ENCODE data around the gene MICA. TPM values are rescaled to one million over a fixed set of nuclear protein-coding genes. Genes with fewer than 3 reads are reported as not detected.
"Not testable (repeated sequence)": the region's sequence is repeated elsewhere in the genome, so short reads cannot be mapped to it uniquely, and the experiment has no call there.

MICA gene
- polyA plus RNA-seq, 3 donors = 5.6 to 16.5 (median 6.9) TPM

DNA sequence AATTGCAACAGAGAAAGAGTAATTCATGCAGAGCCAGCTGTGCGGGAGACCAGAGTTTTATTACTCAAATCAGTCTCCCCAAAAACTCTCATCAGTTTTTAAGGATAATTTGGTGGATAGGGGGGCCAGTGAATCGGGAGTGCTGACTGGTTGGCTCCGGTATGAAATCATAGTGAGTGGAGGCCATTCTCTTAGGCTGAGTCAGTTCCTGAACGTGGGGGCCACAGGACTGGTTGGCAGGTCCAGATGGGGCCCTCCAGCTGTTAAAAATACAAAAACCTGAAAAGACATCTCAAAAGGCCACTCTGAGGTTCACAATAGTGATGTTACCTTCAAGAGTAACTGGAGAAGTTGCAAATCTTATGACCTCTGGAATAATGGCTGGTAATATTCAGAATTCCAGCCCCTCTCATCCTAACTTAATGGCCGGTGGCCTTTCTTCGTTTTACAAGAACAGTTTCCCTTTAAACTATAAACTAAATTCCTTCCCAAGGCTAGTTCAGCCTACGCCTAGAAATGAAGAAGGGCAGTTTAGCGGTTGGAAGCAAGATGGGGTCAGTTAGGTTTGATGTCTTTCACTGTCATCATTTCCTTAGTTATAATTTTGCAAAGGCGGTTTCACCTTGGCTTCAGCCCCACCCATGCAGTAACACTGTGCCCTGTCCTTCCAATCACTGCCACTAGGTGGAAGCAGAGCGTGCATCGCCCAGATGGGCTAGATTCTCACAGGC, 6.8 kb upstream of the MICA start:
- no peaks in the 10 kb centered on the region for H3K9me3 Mint-ChIP-seq
- intact Hi-C loops (cut with micrococcal nuclease) = loop anchor here in 1 of 2 donors (2.0 kb wide), 1 partner anchor 44 kb away; no protein-coding TSS in a partner anchor
- H3K9me3 ChIP-seq (replicated peaks in 1 of 2; ENCODE audit: control insufficient read depth in 1 of 2, insufficient read depth in 1 of 2, low read length in 2 of 2) = no peaks in the 10 kb centered on the region
- peak overlapping the region in 3 of 7 donors; percentile 46 to 59 (median 52) for H3K27ac Mint-ChIP-seq
- peaks cover 33% of the 10 kb centered on the region for H3K4me1 Mint-ChIP-seq
- no peak overlapping the region for H3K27ac ChIP-seq (ENCODE audit: low read depth in 1 of 2, low read length in 2 of 2)
- peaks cover 0 to 3% (median 2%) of the 10 kb centered on the region in 3 donors for H3K27me3 Mint-ChIP-seq (ENCODE audit: low read depth in 3 of 3)
- H3K36me3 ChIP-seq (replicated peaks in 1 of 2; ENCODE audit: control insufficient read depth in 1 of 2, insufficient read depth in 2 of 2, low read length in 2 of 2) = peaks cover 13 to 17% of the 10 kb centered on the region in 2 donors
- peak; percentile 57 to 76 (median 68) for DNase-seq
- TF ChIP-seq CTCF (IDR thresholded peaks at IDR 0.05) = peak; percentile 89
- WGBS (ENCODE audit: insufficient coverage) = 0% methylated on average over 2 of the region's 11 CpGs
- no peak overlapping the region for H2AFZ ChIP-seq (ENCODE audit: insufficient read depth, low read depth, low read length, poor library complexity, severe bottlenecking)
- H3K36me3 Mint-ChIP-seq = peaks cover 18 to 28% of the 10 kb centered on the region in 2 donors
- H4K20me1 ChIP-seq (ENCODE audit: insufficient read depth, low read length) = no peaks in the 10 kb centered on the region
- H3K79me2 ChIP-seq (ENCODE audit: insufficient read depth, low read length) = peaks cover 42% of the 10 kb centered on the region
- H3K4me1 ChIP-seq (ENCODE audit: control insufficient read depth in 1 of 2, insufficient read depth in 2 of 2, low read length in 2 of 2) = peaks cover 20 to 30% of the 10 kb centered on the region in 2 donors
- H3K4me3 ChIP-seq (replicated peaks in 1 of 3; ENCODE audit: low read depth in 2 of 3, low read length in 3 of 3) = no peak overlapping the region
- no peak overlapping the region for H3K9ac ChIP-seq (ENCODE audit: insufficient read depth, low read length, poor library complexity, severe bottlenecking)
- H3K4me3 Mint-ChIP-seq = no peak overlapping the region
- H3K27me3 ChIP-seq (ENCODE audit: control insufficient read depth in 2 of 2, insufficient read depth in 2 of 2, low read length in 2 of 2) = no peaks in the 10 kb centered on the region
- no peak overlapping the region for H3K4me2 ChIP-seq (replicated peaks; ENCODE audit: extremely low read depth, low read length, poor library complexity, severe bottlenecking)

- not testable (repeated sequence) for DNase-seq; H3K4me3 ChIP-seq (replicated peaks in 1 of 3; ENCODE audit: low read depth in 2 of 3, low read length in 3 of 3); H4K20me1 ChIP-seq (ENCODE audit: insufficient read depth, low read length); H3K27ac Mint-ChIP-seq; H2AFZ ChIP-seq (ENCODE audit: insufficient read depth, low read depth, low read length, poor library complexity, severe bottlenecking); H3K27ac ChIP-seq (ENCODE audit: low read depth in 1 of 2, low read length in 2 of 2); H3K9me3 Mint-ChIP-seq; H3K27me3 Mint-ChIP-seq (ENCODE audit: low read depth in 3 of 3); H3K27me3 ChIP-seq (ENCODE audit: control insufficient read depth in 2 of 2, insufficient read depth in 2 of 2, low read length in 2 of 2); H3K4me3 Mint-ChIP-seq; H3K9ac ChIP-seq (ENCODE audit: insufficient read depth, low read length, poor library complexity, severe bottlenecking); H3K9me3 ChIP-seq (replicated peaks in 1 of 2; ENCODE audit: control insufficient read depth in 1 of 2, insufficient read depth in 1 of 2, low read length in 2 of 2); H3K4me2 ChIP-seq (replicated peaks; ENCODE audit: extremely low read depth, low read length, poor library complexity, severe bottlenecking)
- peaks cover 25 to 35% of the 10 kb centered on the region in 2 donors for H3K4me1 ChIP-seq (ENCODE audit: control insufficient read depth in 1 of 2, insufficient read depth in 2 of 2, low read length in 2 of 2)
- Mint-ChIP-seq H3K36me3 (peaks cover 18 to 28% of the 10 kb centered on the region in 2 donors), H3K4me1 (peaks cover 39% of the 10 kb centered on the region)
- peaks cover 47% of the 10 kb centered on the region for H3K79me2 ChIP-seq (ENCODE audit: insufficient read depth, low read length)
- H3K36me3 ChIP-seq (replicated peaks in 1 of 2; ENCODE audit: control insufficient read depth in 1 of 2, insufficient read depth in 2 of 2, low read length in 2 of 2) = peaks cover 13 to 17% of the 10 kb centered on the region in 2 donors
- WGBS (ENCODE audit: insufficient coverage) = 28% methylated on average over 6 of the region's 8 CpGs
- intact Hi-C loops (cut with micrococcal nuclease) = loop anchor here in 1 of 2 donors (2.0 kb wide), 1 partner anchor 44 kb away; no protein-coding TSS in a partner anchor
- peak; percentile 63 for TF ChIP-seq CTCF (IDR thresholded peaks at IDR 0.05)
Observed at GRCh38 chr6:31397153-31397499, 6.3 kb upstream of the MICA start.
